Hepatocyte (in vitro differentiated cells): ENCODE data around the gene GRIN2B.

Source experiments
- EZH2 ChIP-seq: fragments of 200-600 bp; sonication (generic); IDR thresholded peaks from 2 replicates; pipeline ENCODE4 v1.6.1; 2016; ENCODE audit warnings: antibody characterized with exemption, mild to moderate bottlenecking, borderline replicate concordance
- EZH2phosphoT487 ChIP-seq: fragments of 200-600 bp; sonication (generic); IDR thresholded peaks from one replicate; pipeline ENCODE4 v1.6.1; 2018; ENCODE audit warnings: antibody characterized with exemption, mild to moderate bottlenecking, low read depth, moderate library complexity; ENCODE audit not compliant: unreplicated experiment, severe bottlenecking
- TF ChIP-seq, protein P1 (sequence below): fragments of 200-600 bp; sonication (generic); IDR thresholded peaks from 2 replicates; pipeline ENCODE4 v1.5.1; 2016; ENCODE audit warnings: antibody characterized with exemption, mild to moderate bottlenecking; ENCODE audit not compliant: poor library complexity

DNA sequence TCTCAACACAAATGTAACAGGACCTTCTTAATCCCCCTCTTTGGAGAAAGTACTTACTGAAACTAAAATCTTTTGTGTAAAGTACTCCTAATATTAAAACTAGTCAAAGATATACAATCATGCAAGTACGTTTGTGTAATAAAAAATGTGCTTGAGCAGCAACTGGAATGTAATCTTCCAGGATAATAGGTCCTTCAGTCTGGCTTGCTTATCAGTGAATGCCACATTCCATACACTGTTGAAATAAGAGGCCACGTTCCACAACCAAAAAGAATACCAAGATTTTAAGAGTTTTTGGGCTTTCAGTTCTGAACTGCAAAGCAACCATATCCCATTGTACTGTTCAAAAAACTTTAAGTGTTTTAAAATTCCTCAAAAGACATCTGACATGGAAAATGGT lies 26.2 kb upstream of the GRIN2B start:
- TF ChIP-seq, protein P1, sequence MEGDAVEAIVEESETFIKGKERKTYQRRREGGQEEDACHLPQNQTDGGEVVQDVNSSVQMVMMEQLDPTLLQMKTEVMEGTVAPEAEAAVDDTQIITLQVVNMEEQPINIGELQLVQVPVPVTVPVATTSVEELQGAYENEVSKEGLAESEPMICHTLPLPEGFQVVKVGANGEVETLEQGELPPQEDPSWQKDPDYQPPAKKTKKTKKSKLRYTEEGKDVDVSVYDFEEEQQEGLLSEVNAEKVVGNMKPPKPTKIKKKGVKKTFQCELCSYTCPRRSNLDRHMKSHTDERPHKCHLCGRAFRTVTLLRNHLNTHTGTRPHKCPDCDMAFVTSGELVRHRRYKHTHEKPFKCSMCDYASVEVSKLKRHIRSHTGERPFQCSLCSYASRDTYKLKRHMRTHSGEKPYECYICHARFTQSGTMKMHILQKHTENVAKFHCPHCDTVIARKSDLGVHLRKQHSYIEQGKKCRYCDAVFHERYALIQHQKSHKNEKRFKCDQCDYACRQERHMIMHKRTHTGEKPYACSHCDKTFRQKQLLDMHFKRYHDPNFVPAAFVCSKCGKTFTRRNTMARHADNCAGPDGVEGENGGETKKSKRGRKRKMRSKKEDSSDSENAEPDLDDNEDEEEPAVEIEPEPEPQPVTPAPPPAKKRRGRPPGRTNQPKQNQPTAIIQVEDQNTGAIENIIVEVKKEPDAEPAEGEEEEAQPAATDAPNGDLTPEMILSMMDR, result no peak
- TF ChIP-seq EZH2 (no peak), EZH2phosphoT487 (no peak)
